Bronchial epithelial cell (primary cell): ENCODE measurements around the gene SPEG. TPM values are rescaled to one million over a fixed set of nuclear protein-coding genes. Genes with fewer than 3 reads are reported as not detected.

Experiments used
- DNase-seq: peaks from one replicate; pipeline ENCODE4 v3.0.0-alpha.2; 2010; ENCODE audit warnings: low read depth
- FAIRE-seq: peaks from 2 replicates; lab custom pipeline; 2011; peaks lifted over from hg19 to GRCh38; lab: Jason Lieb, UNC
- H3K27me3 ChIP-seq: 2 replicates; pipeline ENCODE4 v1.5.1; 2011; ENCODE audit warnings: low read length; ENCODE audit not compliant: control insufficient read depth, insufficient read depth
- H3K36me3 ChIP-seq: 2 replicates; pipeline ENCODE4 v1.5.1; 2011; ENCODE audit warnings: low read length; ENCODE audit not compliant: control insufficient read depth, insufficient read depth
- H3K4me3 ChIP-seq: 2 replicates; pipeline ENCODE4 v1.5.1; 2011; ENCODE audit warnings: mild to moderate bottlenecking, low read depth, low read length, control low read depth
- total RNA-seq: library from RNA; depleted of rRNA; stranded (reverse); fragments of >200 nt; gene quantifications from 2 replicates; pipeline ENCODE4 v1.2.1, GENCODE V29; 2014
- TF ChIP-seq, protein P1 (sequence below): IDR thresholded peaks from 2 replicates; pipeline ENCODE4 v1.5.1; 2011; ENCODE audit warnings: mild to moderate bottlenecking, moderate library complexity, low read length, control low read depth, inconsistent platforms; ENCODE audit not compliant: insufficient read depth, severe bottlenecking

The SPEG gene
- total RNA-seq, 1 donor from 2014 or later: 1.8 TPM

DNA sequence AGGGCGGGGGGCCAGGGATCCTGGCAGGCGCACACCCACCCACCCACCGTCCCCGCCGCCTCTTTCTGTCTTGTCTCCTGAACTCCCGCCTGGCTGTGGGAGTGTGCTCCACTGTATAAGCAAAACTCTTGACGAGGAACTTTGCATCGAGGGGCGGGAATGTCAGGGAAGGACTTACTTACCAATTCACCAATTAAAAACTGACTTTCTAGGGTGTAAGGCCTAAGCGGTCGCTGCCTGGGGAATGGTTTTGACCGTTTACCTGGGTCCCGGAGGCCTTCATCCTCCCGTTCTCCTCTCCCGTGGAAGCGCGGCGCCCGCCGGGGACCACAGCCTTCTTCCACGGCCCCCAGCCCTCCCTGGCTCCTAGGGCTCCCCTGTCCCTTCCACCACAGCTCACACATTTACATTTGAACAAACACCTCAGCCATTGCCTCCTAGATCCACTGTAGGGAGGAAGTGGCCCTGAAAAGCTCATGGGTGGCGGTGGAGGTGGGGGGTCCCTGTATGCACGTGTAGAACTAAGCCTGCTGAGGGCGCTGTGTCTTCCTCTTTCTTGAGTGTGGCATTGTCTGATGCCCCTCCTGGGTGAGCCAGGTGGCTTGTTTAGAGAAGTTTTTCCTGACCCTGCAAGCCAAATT is 88.5 kb downstream of the SPEG start:
- DNase-seq (no peak), FAIRE-seq (no peak)

DNA sequence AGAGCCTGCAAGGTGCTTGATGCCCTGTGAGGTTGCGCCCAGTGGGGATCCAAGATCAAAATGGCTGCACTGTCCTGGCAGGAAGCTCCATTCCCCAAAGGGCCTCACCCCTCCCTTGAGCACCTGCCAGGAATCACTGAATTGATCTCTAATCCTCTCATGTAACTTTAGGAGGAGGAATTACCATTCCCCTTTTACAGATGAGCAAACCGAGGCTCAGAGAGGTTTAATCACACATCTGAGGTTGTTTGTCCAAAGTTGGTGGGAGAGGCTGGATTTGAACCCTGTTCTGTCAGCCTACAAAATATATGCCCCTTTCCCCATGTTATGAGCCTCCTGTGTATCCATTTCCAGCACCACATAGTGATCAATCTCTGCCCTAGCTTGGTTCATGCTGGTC is 90.2 kb downstream of the SPEG start:
- no peak for FAIRE-seq
- Histone ChIP-seq H3K4me3 (no peak overlapping the region), H3K27me3 (peaks cover 38% of the 10 kb centered on the region), H3K36me3 (no peaks in the 10 kb centered on the region)
- TF ChIP-seq, protein P1, sequence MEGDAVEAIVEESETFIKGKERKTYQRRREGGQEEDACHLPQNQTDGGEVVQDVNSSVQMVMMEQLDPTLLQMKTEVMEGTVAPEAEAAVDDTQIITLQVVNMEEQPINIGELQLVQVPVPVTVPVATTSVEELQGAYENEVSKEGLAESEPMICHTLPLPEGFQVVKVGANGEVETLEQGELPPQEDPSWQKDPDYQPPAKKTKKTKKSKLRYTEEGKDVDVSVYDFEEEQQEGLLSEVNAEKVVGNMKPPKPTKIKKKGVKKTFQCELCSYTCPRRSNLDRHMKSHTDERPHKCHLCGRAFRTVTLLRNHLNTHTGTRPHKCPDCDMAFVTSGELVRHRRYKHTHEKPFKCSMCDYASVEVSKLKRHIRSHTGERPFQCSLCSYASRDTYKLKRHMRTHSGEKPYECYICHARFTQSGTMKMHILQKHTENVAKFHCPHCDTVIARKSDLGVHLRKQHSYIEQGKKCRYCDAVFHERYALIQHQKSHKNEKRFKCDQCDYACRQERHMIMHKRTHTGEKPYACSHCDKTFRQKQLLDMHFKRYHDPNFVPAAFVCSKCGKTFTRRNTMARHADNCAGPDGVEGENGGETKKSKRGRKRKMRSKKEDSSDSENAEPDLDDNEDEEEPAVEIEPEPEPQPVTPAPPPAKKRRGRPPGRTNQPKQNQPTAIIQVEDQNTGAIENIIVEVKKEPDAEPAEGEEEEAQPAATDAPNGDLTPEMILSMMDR: no peak
- no peak for DNase-seq

More for the DNA sequence above, 88.5 kb downstream of the SPEG start:
- Histone ChIP-seq H3K4me3 (no peak overlapping the region), H3K36me3 (no peaks in the 10 kb centered on the region), H3K27me3 (peaks cover 34% of the 10 kb centered on the region)
- TF ChIP-seq, protein P1: no peak

DNA sequence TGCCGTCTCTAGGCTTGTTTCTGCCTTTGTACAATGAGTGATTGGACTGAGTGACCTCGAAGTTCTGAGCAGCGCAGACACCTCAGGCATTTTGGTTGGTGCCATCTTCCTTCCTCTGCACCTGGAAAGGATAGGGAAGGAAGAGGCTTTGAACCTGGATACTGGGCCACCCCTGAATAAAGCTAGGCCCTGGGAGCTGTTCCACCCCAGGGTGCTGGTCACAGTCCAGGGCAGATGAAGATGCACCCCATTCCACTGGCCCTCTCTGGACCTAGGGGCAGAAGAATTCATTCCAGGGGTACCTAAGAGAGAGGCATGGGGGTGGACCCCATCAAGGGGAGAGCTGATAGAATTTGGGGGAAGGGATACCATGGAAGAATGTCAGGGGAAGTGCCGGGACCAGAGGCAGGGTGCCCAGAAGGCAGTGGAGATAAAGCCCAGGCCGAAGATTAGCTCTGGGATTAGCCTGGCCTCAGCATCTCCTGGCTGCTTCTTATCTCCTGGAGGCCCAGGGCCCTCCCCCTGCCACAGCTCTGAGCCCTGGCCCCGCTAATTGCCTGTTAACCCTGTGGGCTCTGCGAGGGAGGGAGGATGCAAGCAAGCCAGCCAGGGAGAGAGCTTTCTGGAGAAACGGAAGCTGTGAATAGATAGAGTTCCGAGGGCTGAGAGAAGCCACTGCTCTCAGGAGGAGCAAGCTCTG is 91.0 kb downstream of the SPEG start:
- Histone ChIP-seq H3K36me3 (no peaks in the 10 kb centered on the region), H3K4me3 (no peak overlapping the region), H3K27me3 (peaks cover 40% of the 10 kb centered on the region)
- DNase-seq: no peak
- TF ChIP-seq, protein P1: no peak
- no peak for FAIRE-seq

DNA sequence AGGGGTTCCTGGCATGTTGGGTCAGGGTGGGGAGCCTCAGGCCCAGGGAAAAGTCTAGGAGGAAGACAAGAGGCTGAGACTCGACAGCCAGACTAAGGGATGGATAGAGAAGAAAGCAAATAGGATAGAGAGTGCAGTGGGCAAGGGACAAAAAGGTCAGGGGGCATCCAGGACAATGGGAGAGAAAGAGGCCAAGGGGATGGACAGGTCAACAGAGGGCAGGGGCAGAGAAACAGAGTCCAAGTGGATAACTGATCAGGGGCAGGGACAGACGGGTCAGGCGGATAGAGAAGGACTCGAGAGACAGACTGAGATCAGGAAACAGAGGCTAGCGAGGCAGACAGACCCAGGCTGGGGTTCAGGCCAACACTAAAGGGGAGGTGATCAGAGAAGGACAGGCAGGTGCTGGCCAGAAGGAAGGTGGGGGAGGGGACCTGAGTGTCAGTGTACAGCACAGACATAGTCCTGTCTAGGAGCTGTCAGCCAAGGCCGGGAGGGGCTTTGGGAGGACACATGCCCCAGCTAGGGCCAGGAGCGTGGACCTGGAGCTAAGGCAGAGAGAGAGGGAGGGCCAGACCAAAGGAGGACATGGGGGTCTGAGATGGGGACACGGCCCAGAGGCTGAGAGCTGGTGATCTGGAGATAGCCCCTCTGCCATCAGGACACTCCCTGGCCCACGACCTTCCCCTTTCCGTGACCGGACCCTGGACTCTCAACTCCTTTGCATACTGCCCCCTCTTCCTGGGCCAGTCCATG is 91.9 kb downstream of the SPEG start:
- Histone ChIP-seq H3K4me3 (no peak overlapping the region), H3K36me3 (no peaks in the 10 kb centered on the region), H3K27me3 (peaks cover 39% of the 10 kb centered on the region)
- DNase-seq (no peak), FAIRE-seq (no peak)
- TF ChIP-seq, protein P1: no peak

DNA sequence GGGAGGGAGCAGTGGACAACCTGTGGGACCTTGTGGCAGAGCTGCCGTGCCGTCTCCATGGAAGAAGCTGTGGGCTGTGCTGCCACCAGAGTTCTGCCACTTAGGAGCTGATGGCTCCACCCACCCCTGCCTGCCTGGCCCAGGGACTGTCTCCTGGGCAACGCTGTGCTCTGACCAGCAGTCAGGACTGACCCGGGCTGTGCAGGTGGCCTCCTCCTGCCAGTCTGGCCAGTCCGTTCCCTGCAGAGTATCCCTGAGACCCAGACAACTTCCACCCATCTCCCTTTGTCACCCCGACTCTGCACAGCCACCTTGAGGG is 92.4 kb downstream of the SPEG start:
- TF ChIP-seq, protein P1: no peak
- FAIRE-seq (no peak), DNase-seq (no peak)
- peaks cover 39% of the 10 kb centered on the region for H3K27me3 ChIP-seq
- H3K36me3 ChIP-seq: no peaks in the 10 kb centered on the region
- H3K4me3 ChIP-seq: no peak overlapping the region
